GM12878 (cell line): Measurements from ENCODE around the gene MFSD6. TPM values are rescaled to one million over a fixed set of nuclear protein-coding genes. Genes with fewer than 3 reads are reported as not detected.
A peak's percentile ranks its signal among the peaks of the same experiment; 100 is the strongest.

ENCODE experiments used
- ATAC-seq: fragments of 200-7000 bp; cut with Tn5 transposase; 3 replicates; pipeline ENCODE4 v1.9.1; 2020; ENCODE audit warnings: mild to moderate bottlenecking, moderate library complexity
- BruUV-seq: library from RNA; stranded (reverse); fragments of 400-500 nt; replicated peaks from 2 replicates; lab custom pipeline; 2021; lab: Mats Ljungman, UMichigan
- CTCF ChIA-PET: fragments of 300-600 bp; sonication (Branson Sonifier 250); formaldehyde crosslinking; extraction: SDS; loops from one replicate; lab custom pipeline; 2021; ENCODE audit warnings: inconsistent platforms; lab: Yijun Ruan, JAX
- POLR2A ChIA-PET: fragments of 350-600 bp; formaldehyde crosslinking; extraction: SDS; loops from one replicate; lab custom pipeline; 2021; ENCODE audit warnings: inconsistent platforms; lab: Charles Lee
- RAD21 ChIA-PET: fragments of 300-600 bp; sonication (Branson Sonifier 250); formaldehyde crosslinking; loops from one replicate; lab custom pipeline; 2023; ENCODE audit warnings: antibody characterized with exemption; ENCODE audit not compliant: unreplicated experiment; lab: Charles Lee
- SMC1A ChIA-PET: fragments of 300-600 bp; sonication (Branson Sonifier 250); formaldehyde crosslinking; loops from one replicate; lab custom pipeline; 2023; ENCODE audit not compliant: unreplicated experiment, uncharacterized antibody; lab: Charles Lee
- DNase-seq: peaks from one replicate; pipeline ENCODE4 v3.0.0-alpha.2; 2011; ENCODE audit warnings: low read depth, low spot score
- FAIRE-seq: peaks from 3 replicates; lab custom pipeline; 2011; peaks lifted over from hg19 to GRCh38; lab: Jason Lieb, UNC
- H2AFZ ChIP-seq: 2 replicates; pipeline ENCODE4 v1.6.0; 2011; ENCODE audit warnings: low read depth, low read length, control low read depth; ENCODE audit not compliant: control insufficient read depth
- H3K27ac ChIP-seq: 2 replicates; pipeline ENCODE4 v1.5.1; 2011; ENCODE audit warnings: control low read depth; ENCODE audit not compliant: control insufficient read depth, insufficient read depth
- H3K27me3 ChIP-seq, 2 experiments: replicated peaks in 1 of 2; 2 replicates each; pipeline versions ENCODE4 v1.6.0 to v1.6.1; 2011; ENCODE audit warnings: low read length in 1 of 2; ENCODE audit not compliant: control insufficient read depth in 2 of 2, insufficient read depth in 2 of 2
- H3K36me3 ChIP-seq, 2 experiments: 2 replicates each; pipeline ENCODE4 v1.5.1; 2011; ENCODE audit warnings: low read length in 1 of 2; ENCODE audit not compliant: control insufficient read depth in 2 of 2, insufficient read depth in 2 of 2
- H3K4me1 ChIP-seq: 2 replicates; pipeline ENCODE4 v1.6.1; 2011; ENCODE audit warnings: mild to moderate bottlenecking, low read length, moderate library complexity, mixed read lengths; ENCODE audit not compliant: control insufficient read depth, insufficient read depth
- H3K4me2 ChIP-seq: 2 replicates; pipeline ENCODE4 v1.6.0; 2011; ENCODE audit warnings: control low read depth; ENCODE audit not compliant: control insufficient read depth, insufficient read depth
- H3K4me3 ChIP-seq: fragments of 200-600 bp; sonication (generic); 2 replicates; pipeline ENCODE4 v1.5.1; 2016
- H3K79me2 ChIP-seq: 2 replicates; pipeline ENCODE4 v1.6.0; 2011; ENCODE audit warnings: low read length; ENCODE audit not compliant: control insufficient read depth, insufficient read depth
- H3K9ac ChIP-seq: 2 replicates; pipeline ENCODE4 v1.8.0; 2011; ENCODE audit warnings: low read length, control low read depth, mixed read lengths; ENCODE audit not compliant: control insufficient read depth, insufficient read depth
- H3K9me3 ChIP-seq: replicated peaks from 3 replicates; pipeline ENCODE4 v1.5.1; 2011; ENCODE audit warnings: mild to moderate bottlenecking, low read length; ENCODE audit not compliant: control insufficient read depth, insufficient read depth
- H4K20me1 ChIP-seq: 2 replicates; pipeline ENCODE4 v1.6.0; 2011; ENCODE audit not compliant: control insufficient read depth, insufficient read depth
- ATF7 ChIP-seq: fragments of 450-650 bp; IDR thresholded peaks from 2 replicates; pipeline ENCODE4 v1.6.1; 2016; ENCODE audit warnings: low read depth, mild to moderate bottlenecking
- CREM ChIP-seq: IDR thresholded peaks from 2 replicates; pipeline ENCODE4 v1.6.1; 2014; ENCODE audit warnings: antibody characterized with exemption, low read depth
- HDAC2 ChIP-seq: fragments of 200-600 bp; sonication (generic); IDR thresholded peaks from 2 replicates; pipeline ENCODE4 v1.6.1; 2017
- IKZF1 ChIP-seq: fragments of 450-650 bp; conservative IDR thresholded peaks from 2 replicates; pipeline ENCODE4 v1.6.1; 2017; ENCODE audit warnings: antibody characterized with exemption, mild to moderate bottlenecking
- IKZF2 ChIP-seq, 2 experiments: fragments of 450-650 bp; IDR thresholded peaks; 2 replicates each; pipeline ENCODE4 v1.6.1; 2017; ENCODE audit warnings: mild to moderate bottlenecking in 2 of 2, moderate library complexity in 2 of 2
- MTA2 ChIP-seq: fragments of 450-650 bp; IDR thresholded peaks from 2 replicates; pipeline ENCODE4 v1.6.1; 2016; ENCODE audit warnings: low read depth, mild to moderate bottlenecking, moderate library complexity
- NBN ChIP-seq: fragments of 450-650 bp; IDR thresholded peaks from 2 replicates; pipeline ENCODE4 v1.6.1; 2016
- POLR2A ChIP-seq: IDR thresholded peaks from 2 replicates; pipeline ENCODE4 v1.6.1; 2011; ENCODE audit warnings: low read depth, mild to moderate bottlenecking, low read length
- POLR2AphosphoS5 ChIP-seq: IDR thresholded peaks from 2 replicates; pipeline ENCODE4 v1.6.1; 2011; ENCODE audit warnings: mild to moderate bottlenecking, low read length, inconsistent platforms
- ZNF217 ChIP-seq: fragments of 450-650 bp; IDR thresholded peaks from 2 replicates; pipeline ENCODE4 v1.6.1; 2017; ENCODE audit warnings: antibody characterized with exemption, mild to moderate bottlenecking
- ZNF274 ChIP-seq: IDR thresholded peaks from one replicate; pipeline ENCODE4 v1.8.0; 2011; ENCODE audit not compliant: insufficient read length, insufficient read depth
- WGBS: methylation state at CpG from one replicate; pipeline ENCODE4 v1.1.6; 2016; ENCODE audit warnings: low lambda C conversion rate; ENCODE audit not compliant: insufficient replicate concordance, insufficient coverage; ENCODE audit errors: missing lambda C conversion rate; 5-methylcytosine and 5-hydroxymethylcytosine counted together
- in situ Hi-C: fragments of 300-500 bp; cut with MboI; formaldehyde crosslinking; loops from 9 replicates; pipeline ENCODE4 v1.14.3; 2018; ENCODE audit warnings: mixed read lengths
- intact Hi-C: fragments of 100-400 bp; cut with micrococcal nuclease; formaldehyde crosslinking; loops from one replicate; pipeline ENCODE4 v1.14.2; 2022; ENCODE audit not compliant: unreplicated experiment
- polyA plus RNA-seq, 11 experiments: library from polyadenylated mRNA; depleted of rRNA in 4 of 11; unstranded in 6 of 11; stranded (reverse) in 5 of 11; fragments of >200 nt; fragmentation: Nextera tagmentation in 4 of 11; fragmentation: Illumina TruSeq in 1 of 11; extraction: Ambion mirVana in 4 of 11; extraction: Trizol in 1 of 11; gene quantifications; 1 replicate in 1 of 11; 2 replicates in 10 of 11; pipeline versions ENCODE4 v1.2.1 to v1.2.3, GENCODE V29; 2011 to 2016; ENCODE audit warnings: inconsistent platforms in 2 of 11, missing spikeins in 2 of 11, low read depth in 1 of 11
- total RNA-seq, 4 experiments: library from RNA; depleted of rRNA in 3 of 4; stranded (reverse); fragments of >200 nt in 3 of 4; fragmentation: Illumina TruSeq in 1 of 4; extraction: Trizol in 1 of 4; gene quantifications; 2 replicates each; pipeline versions ENCODE4 v1.2.1 to v1.2.3, GENCODE V29; 2013 to 2021
- TF ChIP-seq, protein P1 (sequence below): IDR thresholded peaks from 2 replicates; pipeline ENCODE4 v1.6.1; 2012; ENCODE audit warnings: mild to moderate bottlenecking, low read depth, low read length
- TF ChIP-seq, protein P2 (sequence below): fragments of 450-650 bp; IDR thresholded peaks from 2 replicates; pipeline ENCODE4 v1.6.1; 2016; ENCODE audit warnings: mild to moderate bottlenecking
- TF ChIP-seq, protein P3 (sequence below): fragments of 450-650 bp; IDR thresholded peaks from 2 replicates; pipeline ENCODE4 v1.6.1; 2017; ENCODE audit warnings: low read depth, mild to moderate bottlenecking, moderate library complexity

Gene MFSD6
- total and polyA plus RNA-seq, 10 of the 15 experiments (the other 5 are each of a cell fraction or from before 2014, with no cell fraction given) = 6.7 to 42.6 (median 24.2) TPM

DNA sequence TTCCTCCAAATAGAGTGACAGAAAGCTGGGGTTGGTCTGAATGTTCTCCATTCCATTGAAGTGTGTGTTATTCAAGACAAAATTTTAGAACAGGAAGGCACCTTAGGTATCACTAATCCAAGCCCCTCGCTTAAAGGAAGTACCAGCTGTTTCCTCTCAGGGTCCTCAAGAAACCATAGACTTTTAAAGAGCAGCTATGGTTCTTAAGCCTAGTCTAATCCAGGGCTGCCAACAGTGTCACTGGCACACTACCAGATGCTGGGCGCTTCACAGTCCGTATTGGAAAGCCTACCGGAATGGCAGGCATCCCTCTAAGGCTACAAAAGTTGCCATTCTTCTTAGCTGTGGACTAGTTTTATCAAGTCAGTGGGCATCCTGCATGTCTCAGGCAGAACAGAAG lies 124.4 kb downstream of the MFSD6 start (continued):
- TF ChIP-seq, protein P1, sequence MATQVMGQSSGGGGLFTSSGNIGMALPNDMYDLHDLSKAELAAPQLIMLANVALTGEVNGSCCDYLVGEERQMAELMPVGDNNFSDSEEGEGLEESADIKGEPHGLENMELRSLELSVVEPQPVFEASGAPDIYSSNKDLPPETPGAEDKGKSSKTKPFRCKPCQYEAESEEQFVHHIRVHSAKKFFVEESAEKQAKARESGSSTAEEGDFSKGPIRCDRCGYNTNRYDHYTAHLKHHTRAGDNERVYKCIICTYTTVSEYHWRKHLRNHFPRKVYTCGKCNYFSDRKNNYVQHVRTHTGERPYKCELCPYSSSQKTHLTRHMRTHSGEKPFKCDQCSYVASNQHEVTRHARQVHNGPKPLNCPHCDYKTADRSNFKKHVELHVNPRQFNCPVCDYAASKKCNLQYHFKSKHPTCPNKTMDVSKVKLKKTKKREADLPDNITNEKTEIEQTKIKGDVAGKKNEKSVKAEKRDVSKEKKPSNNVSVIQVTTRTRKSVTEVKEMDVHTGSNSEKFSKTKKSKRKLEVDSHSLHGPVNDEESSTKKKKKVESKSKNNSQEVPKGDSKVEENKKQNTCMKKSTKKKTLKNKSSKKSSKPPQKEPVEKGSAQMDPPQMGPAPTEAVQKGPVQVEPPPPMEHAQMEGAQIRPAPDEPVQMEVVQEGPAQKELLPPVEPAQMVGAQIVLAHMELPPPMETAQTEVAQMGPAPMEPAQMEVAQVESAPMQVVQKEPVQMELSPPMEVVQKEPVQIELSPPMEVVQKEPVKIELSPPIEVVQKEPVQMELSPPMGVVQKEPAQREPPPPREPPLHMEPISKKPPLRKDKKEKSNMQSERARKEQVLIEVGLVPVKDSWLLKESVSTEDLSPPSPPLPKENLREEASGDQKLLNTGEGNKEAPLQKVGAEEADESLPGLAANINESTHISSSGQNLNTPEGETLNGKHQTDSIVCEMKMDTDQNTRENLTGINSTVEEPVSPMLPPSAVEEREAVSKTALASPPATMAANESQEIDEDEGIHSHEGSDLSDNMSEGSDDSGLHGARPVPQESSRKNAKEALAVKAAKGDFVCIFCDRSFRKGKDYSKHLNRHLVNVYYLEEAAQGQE = no peak
- TF ChIP-seq POLR2A = no peak
- no peak for TF ChIP-seq ZNF274
- no peak for TF ChIP-seq ZNF217
- no peak for TF ChIP-seq CREM
- TF ChIP-seq MTA2 = no peak

DNA sequence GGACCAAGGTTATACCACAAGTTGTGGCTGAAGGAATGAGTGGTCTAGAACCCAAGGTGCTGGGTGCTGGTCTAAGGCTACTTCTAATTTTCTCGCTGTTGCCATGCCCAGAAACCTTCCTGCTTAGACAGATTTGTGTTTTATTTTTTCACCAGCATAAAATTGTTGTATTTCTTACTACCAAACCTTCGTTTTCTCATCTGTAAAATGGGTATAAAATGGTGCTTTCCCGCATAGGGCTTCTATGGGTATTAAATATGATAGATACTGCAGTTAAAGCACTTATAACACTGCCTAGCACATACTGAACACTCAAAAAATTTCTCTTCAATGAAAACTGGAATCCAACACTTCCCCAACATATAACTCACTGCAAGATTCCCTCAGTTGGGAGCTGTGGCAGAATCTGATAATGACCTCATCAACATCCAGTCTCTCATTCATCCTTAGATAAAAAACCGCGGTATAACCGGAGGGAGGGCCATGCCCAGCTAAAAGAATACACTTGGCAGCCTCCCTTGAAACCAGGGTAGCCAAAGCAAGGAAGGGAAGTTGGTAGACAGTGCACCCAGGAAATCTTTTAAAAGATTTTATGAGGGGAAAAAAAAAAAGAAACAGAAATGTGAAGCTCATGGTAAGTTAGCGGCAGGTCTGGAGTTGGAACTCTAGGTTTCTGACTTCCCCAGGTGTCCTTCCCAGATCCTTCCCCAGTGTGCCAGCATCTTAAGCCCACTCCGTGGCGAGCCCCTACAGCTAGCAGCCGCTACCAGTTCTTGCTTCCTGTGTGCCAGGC lies 125.2 kb downstream of the MFSD6 start:
- CTCF ChIA-PET = interaction anchor here (0.6 to 3.1 kb wide), 11 partner anchors 22 to 414 kb away, joined by 3 to 32 read pairs (median 3); no protein-coding TSS in a partner anchor
- Histone ChIP-seq H3K9me3 (peaks cover 10% of the 10 kb centered on the region), H3K27me3 (no peaks in the 10 kb centered on the region), H3K4me3 (peak overlapping the region; percentile 88), H3K9ac (peak overlapping the region; percentile 93), H4K20me1 (no peaks in the 10 kb centered on the region), H2AFZ (peak overlapping the region; percentile 89), H3K4me1 (peaks cover 25% of the 10 kb centered on the region), H3K36me3 (0 out of 4 replicates have a peak, but pooled peaks cover 0 to 4% of the 10 kb centered on the region in 2 experiments), H3K79me2 (peaks cover 53% of the 10 kb centered on the region), H3K27ac (peak overlapping the region; percentile 97), H3K4me2 (peak overlapping the region; percentile 95)
- no peak; the same call in 2 of the 3 replicates for ATAC-seq
- no peak for FAIRE-seq
- POLR2A ChIA-PET = interaction anchor here (0.7 to 4.2 kb wide), 16 partner anchors 17 to 187 kb away, joined by 3 to 29 read pairs (median 4); no protein-coding TSS in a partner anchor
- intact Hi-C loops (loop anchor here (5.0 kb wide), 2 partner anchors 126 to 751 kb away; partner anchors contain the start of genes MFSD6, ORMDL1 and PMS1), in situ Hi-C loops (no loop called here)
- BruUV-seq = TSS peak; percentile 81
- RAD21 ChIA-PET = interaction anchor here (0.7 to 5.8 kb wide), 25 partner anchors 8 to 486 kb away, joined by 3 to 38 read pairs (median 4); no protein-coding TSS in a partner anchor
- TF ChIP-seq, protein P2, sequence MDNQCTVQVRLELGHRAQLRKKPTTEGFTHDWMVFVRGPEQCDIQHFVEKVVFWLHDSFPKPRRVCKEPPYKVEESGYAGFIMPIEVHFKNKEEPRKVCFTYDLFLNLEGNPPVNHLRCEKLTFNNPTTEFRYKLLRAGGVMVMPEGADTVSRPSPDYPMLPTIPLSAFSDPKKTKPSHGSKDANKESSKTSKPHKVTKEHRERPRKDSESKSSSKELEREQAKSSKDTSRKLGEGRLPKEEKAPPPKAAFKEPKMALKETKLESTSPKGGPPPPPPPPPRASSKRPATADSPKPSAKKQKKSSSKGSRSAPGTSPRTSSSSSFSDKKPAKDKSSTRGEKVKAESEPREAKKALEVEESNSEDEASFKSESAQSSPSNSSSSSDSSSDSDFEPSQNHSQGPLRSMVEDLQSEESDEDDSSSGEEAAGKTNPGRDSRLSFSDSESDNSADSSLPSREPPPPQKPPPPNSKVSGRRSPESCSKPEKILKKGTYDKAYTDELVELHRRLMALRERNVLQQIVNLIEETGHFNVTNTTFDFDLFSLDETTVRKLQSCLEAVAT = peak; percentile 59; the same call in 1 of the 2 replicates
- TF ChIP-seq IKZF1 = no peak
- TF ChIP-seq, protein P3, sequence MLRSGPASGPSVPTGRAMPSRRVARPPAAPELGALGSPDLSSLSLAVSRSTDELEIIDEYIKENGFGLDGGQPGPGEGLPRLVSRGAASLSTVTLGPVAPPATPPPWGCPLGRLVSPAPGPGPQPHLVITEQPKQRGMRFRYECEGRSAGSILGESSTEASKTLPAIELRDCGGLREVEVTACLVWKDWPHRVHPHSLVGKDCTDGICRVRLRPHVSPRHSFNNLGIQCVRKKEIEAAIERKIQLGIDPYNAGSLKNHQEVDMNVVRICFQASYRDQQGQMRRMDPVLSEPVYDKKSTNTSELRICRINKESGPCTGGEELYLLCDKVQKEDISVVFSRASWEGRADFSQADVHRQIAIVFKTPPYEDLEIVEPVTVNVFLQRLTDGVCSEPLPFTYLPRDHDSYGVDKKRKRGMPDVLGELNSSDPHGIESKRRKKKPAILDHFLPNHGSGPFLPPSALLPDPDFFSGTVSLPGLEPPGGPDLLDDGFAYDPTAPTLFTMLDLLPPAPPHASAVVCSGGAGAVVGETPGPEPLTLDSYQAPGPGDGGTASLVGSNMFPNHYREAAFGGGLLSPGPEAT = peak; percentile 40; the same call in 1 of the 2 replicates
- TF ChIP-seq HDAC2 = 0 out of 2 replicates have a peak, but pooled peaks have one; percentile 34
- TF ChIP-seq IKZF2 (IDR thresholded peaks at IDR 0.05) = 0 out of 4 replicates have a peak, but pooled peaks of 1 of the 2 experiments have one; percentile 3
- TF ChIP-seq NBN = 0 out of 2 replicates have a peak, but pooled peaks have one; percentile 20
- peak; percentile 89 for TF ChIP-seq ZNF217
- TF ChIP-seq ATF7 = peak; percentile 74
- TF ChIP-seq POLR2AphosphoS5 = no peak; the same call in 1 of the 2 replicates
- 2% methylated on average over 9 of the region's 10 CpGs for WGBS
- SMC1A ChIA-PET = interaction anchor here (0.9 to 3.1 kb wide), 25 partner anchors 16 to 445 kb away, joined by 3 to 36 read pairs (median 5); no protein-coding TSS in a partner anchor
- DNase-seq = no peak
